ENCODE results near the gene EPB41L4B.

EPB41L4B gene

DNA sequence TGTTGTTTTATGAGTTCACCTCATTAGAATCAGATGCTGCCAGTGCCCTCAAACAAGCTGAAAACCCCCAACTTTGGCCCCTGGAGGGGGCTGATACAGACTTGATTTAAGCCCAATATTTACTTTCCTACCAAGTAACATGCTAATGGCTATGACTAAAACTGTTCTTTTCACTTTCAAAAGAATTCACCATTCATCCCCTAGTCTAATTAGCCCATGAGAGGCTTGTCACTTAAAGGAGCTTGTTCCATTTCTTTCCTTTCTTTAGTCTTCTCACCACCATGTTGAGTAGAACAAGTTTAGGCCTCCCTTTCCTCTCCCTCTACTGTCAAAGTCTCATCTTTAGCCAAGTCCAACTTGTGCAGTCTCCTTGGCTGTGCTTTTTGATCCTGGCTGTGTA, 50.4 kb downstream of the EPB41L4B start:
- Histone ChIP-seq H3K4me3 (ENCODE audit: low read depth, low read length) (no peak overlapping the region), H3K27ac (ENCODE audit: extremely low read depth, low read depth, low read length) (no peak overlapping the region), H3K36me3 (ENCODE audit: control insufficient read depth in 2 of 2, insufficient read depth in 1 of 2, low read length in 2 of 2) (peaks cover 0 to 5% of the 10 kb centered on the region in 2 experiments; a peak in 2 of 3 replicates), H3K4me1 (ENCODE audit: control insufficient read depth, insufficient read depth, low read length) (no peaks in the 10 kb centered on the region; the same call in 1 of the 2 replicates), H3K9me3 (ENCODE audit: control insufficient read depth, insufficient read depth, low read depth, low read length) (no peaks in the 10 kb centered on the region)
- POLR2A ChIA-PET: no interaction called here
- no peak for TF ChIP-seq KLF9 (tag by site-specific recombination; IDR thresholded peaks at IDR 0.05; ENCODE audit: low read depth)
- TF ChIP-seq, protein P1, sequence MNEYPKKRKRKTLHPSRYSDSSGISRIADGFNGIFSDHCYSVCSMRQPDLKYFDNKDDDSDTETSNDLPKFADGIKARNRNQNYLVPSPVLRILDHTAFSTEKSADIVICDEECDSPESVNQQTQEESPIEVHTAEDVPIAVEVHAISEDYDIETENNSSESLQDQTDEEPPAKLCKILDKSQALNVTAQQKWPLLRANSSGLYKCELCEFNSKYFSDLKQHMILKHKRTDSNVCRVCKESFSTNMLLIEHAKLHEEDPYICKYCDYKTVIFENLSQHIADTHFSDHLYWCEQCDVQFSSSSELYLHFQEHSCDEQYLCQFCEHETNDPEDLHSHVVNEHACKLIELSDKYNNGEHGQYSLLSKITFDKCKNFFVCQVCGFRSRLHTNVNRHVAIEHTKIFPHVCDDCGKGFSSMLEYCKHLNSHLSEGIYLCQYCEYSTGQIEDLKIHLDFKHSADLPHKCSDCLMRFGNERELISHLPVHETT (tag by site-specific recombination; IDR thresholded peaks at IDR 0.05): no peak
- TF ChIP-seq, protein P2, sequence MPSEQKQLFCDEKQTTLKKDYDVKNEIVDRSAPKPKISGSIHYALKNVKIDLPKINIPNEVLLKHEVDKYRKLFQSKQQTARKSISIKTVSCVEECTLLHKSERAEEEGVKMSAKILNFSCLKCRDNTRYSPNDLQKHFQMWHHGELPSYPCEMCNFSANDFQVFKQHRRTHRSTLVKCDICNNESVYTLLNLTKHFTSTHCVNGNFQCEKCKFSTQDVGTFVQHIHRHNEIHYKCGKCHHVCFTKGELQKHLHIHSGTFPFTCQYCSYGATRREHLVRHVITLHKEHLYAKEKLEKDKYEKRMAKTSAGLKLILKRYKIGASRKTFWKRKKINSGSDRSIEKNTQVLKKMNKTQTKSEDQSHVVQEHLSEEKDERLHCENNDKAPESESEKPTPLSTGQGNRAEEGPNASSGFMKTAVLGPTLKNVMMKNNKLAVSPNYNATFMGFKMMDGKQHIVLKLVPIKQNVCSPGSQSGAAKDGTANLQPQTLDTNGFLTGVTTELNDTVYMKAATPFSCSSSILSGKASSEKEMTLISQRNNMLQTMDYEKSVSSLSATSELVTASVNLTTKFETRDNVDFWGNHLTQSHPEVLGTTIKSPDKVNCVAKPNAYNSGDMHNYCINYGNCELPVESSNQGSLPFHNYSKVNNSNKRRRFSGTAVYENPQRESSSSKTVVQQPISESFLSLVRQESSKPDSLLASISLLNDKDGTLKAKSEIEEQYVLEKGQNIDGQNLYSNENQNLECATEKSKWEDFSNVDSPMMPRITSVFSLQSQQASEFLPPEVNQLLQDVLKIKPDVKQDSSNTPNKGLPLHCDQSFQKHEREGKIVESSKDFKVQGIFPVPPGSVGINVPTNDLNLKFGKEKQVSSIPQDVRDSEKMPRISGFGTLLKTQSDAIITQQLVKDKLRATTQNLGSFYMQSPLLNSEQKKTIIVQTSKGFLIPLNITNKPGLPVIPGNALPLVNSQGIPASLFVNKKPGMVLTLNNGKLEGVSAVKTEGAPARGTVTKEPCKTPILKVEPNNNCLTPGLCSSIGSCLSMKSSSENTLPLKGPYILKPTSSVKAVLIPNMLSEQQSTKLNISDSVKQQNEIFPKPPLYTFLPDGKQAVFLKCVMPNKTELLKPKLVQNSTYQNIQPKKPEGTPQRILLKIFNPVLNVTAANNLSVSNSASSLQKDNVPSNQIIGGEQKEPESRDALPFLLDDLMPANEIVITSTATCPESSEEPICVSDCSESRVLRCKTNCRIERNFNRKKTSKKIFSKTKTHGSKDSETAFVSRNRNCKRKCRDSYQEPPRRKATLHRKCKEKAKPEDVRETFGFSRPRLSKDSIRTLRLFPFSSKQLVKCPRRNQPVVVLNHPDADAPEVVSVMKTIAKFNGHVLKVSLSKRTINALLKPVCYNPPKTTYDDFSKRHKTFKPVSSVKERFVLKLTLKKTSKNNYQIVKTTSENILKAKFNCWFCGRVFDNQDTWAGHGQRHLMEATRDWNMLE (tag by site-specific recombination; conservative IDR thresholded peaks at IDR 0.05; ENCODE audit: low read depth): no peak
- TF ChIP-seq SCRT2 (tag by site-specific recombination; IDR thresholded peaks at IDR 0.05): no peak
- no peak for TF ChIP-seq ZNF596 (tag by site-specific recombination; IDR thresholded peaks at IDR 0.05)
- TF ChIP-seq ZBTB7A (tag by site-specific recombination; IDR thresholded peaks at IDR 0.05; ENCODE audit: low read depth): no peak
- no peak for TF ChIP-seq IKZF3 (tag by site-specific recombination; IDR thresholded peaks at IDR 0.05)
- TF ChIP-seq ZNF843 (tag by site-specific recombination; IDR thresholded peaks at IDR 0.05): no peak
- TF ChIP-seq KLF1 (tag by site-specific recombination; IDR thresholded peaks at IDR 0.05): no peak
- TF ChIP-seq ZNF202 (tag by site-specific recombination; IDR thresholded peaks at IDR 0.05; ENCODE audit: borderline replicate concordance): no peak
- TF ChIP-seq, protein P3, sequence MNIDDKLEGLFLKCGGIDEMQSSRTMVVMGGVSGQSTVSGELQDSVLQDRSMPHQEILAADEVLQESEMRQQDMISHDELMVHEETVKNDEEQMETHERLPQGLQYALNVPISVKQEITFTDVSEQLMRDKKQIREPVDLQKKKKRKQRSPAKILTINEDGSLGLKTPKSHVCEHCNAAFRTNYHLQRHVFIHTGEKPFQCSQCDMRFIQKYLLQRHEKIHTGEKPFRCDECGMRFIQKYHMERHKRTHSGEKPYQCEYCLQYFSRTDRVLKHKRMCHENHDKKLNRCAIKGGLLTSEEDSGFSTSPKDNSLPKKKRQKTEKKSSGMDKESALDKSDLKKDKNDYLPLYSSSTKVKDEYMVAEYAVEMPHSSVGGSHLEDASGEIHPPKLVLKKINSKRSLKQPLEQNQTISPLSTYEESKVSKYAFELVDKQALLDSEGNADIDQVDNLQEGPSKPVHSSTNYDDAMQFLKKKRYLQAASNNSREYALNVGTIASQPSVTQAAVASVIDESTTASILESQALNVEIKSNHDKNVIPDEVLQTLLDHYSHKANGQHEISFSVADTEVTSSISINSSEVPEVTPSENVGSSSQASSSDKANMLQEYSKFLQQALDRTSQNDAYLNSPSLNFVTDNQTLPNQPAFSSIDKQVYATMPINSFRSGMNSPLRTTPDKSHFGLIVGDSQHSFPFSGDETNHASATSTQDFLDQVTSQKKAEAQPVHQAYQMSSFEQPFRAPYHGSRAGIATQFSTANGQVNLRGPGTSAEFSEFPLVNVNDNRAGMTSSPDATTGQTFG (tag by site-specific recombination; IDR thresholded peaks at IDR 0.05; ENCODE audit: borderline replicate concordance): no peak
- no peak for TF ChIP-seq ZBTB21 (tag by site-specific recombination; IDR thresholded peaks at IDR 0.05)
- no peak for TF ChIP-seq ZNF777 (tag by site-specific recombination; IDR thresholded peaks at IDR 0.05; ENCODE audit: borderline replicate concordance)
- CTCF ChIA-PET: interaction anchor here (1.3 kb wide), 1 partner anchor 18 kb away, joined by 3 read pairs; no protein-coding TSS in a partner anchor

DNA sequence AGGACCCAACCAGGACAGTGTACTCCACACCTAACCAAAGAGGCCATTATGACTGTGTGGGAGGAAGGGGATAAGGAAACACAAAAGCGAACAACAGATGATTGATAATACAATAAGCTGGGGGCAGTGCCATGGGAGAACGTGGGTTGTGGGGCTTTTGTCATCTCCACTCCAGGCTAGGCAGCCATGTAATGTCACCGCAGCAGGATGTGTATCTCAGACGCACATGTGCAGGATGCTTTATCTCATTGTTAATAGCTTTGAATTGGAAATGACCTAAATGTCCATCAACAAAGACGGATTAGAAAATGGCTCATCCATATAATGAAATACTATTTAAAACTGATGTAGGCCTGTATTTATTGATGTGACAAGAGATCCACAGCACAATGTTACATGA, 51.0 kb downstream of the EPB41L4B start:
- H3K4me1 ChIP-seq (ENCODE audit: control insufficient read depth, insufficient read depth, low read length): peaks cover 5% of the 10 kb centered on the region
- H3K9me3 ChIP-seq (ENCODE audit: control insufficient read depth, insufficient read depth, low read depth, low read length): no peaks in the 10 kb centered on the region
- H3K4me3 ChIP-seq (ENCODE audit: low read depth, low read length): no peak overlapping the region
- no peak overlapping the region for H3K27ac ChIP-seq (ENCODE audit: extremely low read depth, low read depth, low read length)
- CTCF ChIA-PET: interaction anchor here (1.3 kb wide), 1 partner anchor 17 kb away, joined by 3 read pairs; no protein-coding TSS in a partner anchor
- POLR2A ChIA-PET: no interaction called here
- peaks cover 0 to 5% of the 10 kb centered on the region in 2 experiments; a peak in 2 of 3 replicates for H3K36me3 ChIP-seq (ENCODE audit: control insufficient read depth in 2 of 2, insufficient read depth in 1 of 2, low read length in 2 of 2)
- TF ChIP-seq ZBTB8A (tag by site-specific recombination; IDR thresholded peaks at IDR 0.05): no peak
- TF ChIP-seq, protein P4, sequence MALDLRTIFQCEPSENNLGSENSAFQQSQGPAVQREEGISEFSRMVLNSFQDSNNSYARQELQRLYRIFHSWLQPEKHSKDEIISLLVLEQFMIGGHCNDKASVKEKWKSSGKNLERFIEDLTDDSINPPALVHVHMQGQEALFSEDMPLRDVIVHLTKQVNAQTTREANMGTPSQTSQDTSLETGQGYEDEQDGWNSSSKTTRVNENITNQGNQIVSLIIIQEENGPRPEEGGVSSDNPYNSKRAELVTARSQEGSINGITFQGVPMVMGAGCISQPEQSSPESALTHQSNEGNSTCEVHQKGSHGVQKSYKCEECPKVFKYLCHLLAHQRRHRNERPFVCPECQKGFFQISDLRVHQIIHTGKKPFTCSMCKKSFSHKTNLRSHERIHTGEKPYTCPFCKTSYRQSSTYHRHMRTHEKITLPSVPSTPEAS (tag by site-specific recombination; IDR thresholded peaks at IDR 0.05): no peak
- no peak for TF ChIP-seq ZNF514 (tag by site-specific recombination; IDR thresholded peaks at IDR 0.05)
- TF ChIP-seq, protein P5, sequence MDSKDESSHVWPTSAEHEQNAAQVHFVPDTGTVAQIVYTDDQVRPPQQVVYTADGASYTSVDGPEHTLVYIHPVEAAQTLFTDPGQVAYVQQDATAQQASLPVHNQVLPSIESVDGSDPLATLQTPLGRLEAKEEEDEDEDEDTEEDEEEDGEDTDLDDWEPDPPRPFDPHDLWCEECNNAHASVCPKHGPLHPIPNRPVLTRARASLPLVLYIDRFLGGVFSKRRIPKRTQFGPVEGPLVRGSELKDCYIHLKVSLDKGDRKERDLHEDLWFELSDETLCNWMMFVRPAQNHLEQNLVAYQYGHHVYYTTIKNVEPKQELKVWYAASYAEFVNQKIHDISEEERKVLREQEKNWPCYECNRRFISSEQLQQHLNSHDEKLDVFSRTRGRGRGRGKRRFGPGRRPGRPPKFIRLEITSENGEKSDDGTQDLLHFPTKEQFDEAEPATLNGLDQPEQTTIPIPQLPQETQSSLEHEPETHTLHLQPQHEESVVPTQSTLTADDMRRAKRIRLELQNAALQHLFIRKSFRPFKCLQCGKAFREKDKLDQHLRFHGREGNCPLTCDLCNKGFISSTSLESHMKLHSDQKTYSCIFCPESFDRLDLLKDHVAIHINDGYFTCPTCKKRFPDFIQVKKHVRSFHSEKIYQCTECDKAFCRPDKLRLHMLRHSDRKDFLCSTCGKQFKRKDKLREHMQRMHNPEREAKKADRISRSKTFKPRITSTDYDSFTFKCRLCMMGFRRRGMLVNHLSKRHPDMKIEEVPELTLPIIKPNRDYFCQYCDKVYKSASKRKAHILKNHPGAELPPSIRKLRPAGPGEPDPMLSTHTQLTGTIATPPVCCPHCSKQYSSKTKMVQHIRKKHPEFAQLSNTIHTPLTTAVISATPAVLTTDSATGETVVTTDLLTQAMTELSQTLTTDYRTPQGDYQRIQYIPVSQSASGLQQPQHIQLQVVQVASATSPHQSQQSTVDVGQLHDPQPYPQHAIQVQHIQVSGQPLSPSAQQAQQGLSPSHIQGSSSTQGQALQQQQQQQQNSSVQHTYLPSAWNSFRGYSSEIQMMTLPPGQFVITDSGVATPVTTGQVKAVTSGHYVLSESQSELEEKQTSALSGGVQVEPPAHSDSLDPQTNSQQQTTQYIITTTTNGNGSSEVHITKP (tag by site-specific recombination; IDR thresholded peaks at IDR 0.05): no peak
- no peak for TF ChIP-seq ZNF221 (tag by site-specific recombination; IDR thresholded peaks at IDR 0.05; ENCODE audit: borderline replicate concordance)
- TF ChIP-seq ZNF266 (tag by site-specific recombination; IDR thresholded peaks at IDR 0.05; ENCODE audit: low read depth): no peak
- no peak for TF ChIP-seq ZNF658 (tag by site-specific recombination; IDR thresholded peaks at IDR 0.05)
- no peak for TF ChIP-seq ZFHX2 (tag by site-specific recombination; conservative IDR thresholded peaks at IDR 0.05)
- TF ChIP-seq KLF16 (tag by site-specific recombination; IDR thresholded peaks at IDR 0.05): no peak

Measured in HEK293 (cell line).